HepG2 (cell line): ENCODE data around the gene CHEK2. TPM values are rescaled to one million over a fixed set of nuclear protein-coding genes. Genes with fewer than 3 reads are reported as not detected.

Source experiments
- ARID2 ChIP-seq: sonication (generic); formaldehyde crosslinking; IDR thresholded peaks from 2 replicates; pipeline ENCODE4 v1.8.1; 2022; ENCODE audit warnings: mild to moderate bottlenecking, missing genetic modification reagents, borderline replicate concordance
- KDM5A ChIP-seq: fragments of 200-600 bp; sonication (generic); IDR thresholded peaks from 2 replicates; pipeline ENCODE4 v1.7.0; 2018; ENCODE audit warnings: antibody characterized with exemption, mild to moderate bottlenecking, low read length, borderline replicate concordance
- NFYB ChIP-seq: sonication (generic); formaldehyde crosslinking; IDR thresholded peaks from 2 replicates; pipeline ENCODE4 v1.4.0; 2020; ENCODE audit warnings: missing genetic modification reagents
- NFYC ChIP-seq: IDR thresholded peaks from 2 replicates; pipeline ENCODE4 v1.6.1; 2016; ENCODE audit warnings: missing genetic modification reagents, missing compliant biosample characterization
- NR2F6 ChIP-seq, 2 experiments: IDR thresholded peaks; 2 replicates each; pipeline ENCODE4 v1.6.1; 2016; ENCODE audit warnings: antibody characterized with exemption in 1 of 2, mild to moderate bottlenecking in 1 of 2
- PHF8 ChIP-seq: sonication (generic); formaldehyde crosslinking; IDR thresholded peaks from 2 replicates; pipeline ENCODE4 v1.5.0; 2020; ENCODE audit warnings: missing genetic modification reagents
- REPIN1 ChIP-seq: sonication (generic); formaldehyde crosslinking; IDR thresholded peaks from 2 replicates; pipeline ENCODE4 v1.8.0; 2022; ENCODE audit warnings: missing genetic modification reagents, low read depth, mild to moderate bottlenecking, borderline replicate concordance
- ZBTB3 ChIP-seq: sonication (generic); formaldehyde crosslinking; IDR thresholded peaks from 2 replicates; pipeline ENCODE4 v1.4.0; 2020; ENCODE audit warnings: low read depth, mild to moderate bottlenecking, moderate library complexity, missing genetic modification reagents, borderline replicate concordance
- ZBTB7B ChIP-seq: sonication (generic); formaldehyde crosslinking; IDR thresholded peaks from 2 replicates; pipeline ENCODE4 v1.4.0; 2020; ENCODE audit warnings: missing genetic modification reagents
- ZNF207 ChIP-seq: fragments of 450-650 bp; IDR thresholded peaks from 2 replicates; pipeline ENCODE4 v1.6.1; 2016; ENCODE audit warnings: antibody characterized with exemption, borderline replicate concordance
- ZNF343 ChIP-seq: sonication (generic); formaldehyde crosslinking; IDR thresholded peaks from 2 replicates; pipeline ENCODE4 v1.4.0; 2020; ENCODE audit warnings: mild to moderate bottlenecking, missing genetic modification reagents
- ZNF562 ChIP-seq: sonication (generic); formaldehyde crosslinking; IDR thresholded peaks from 2 replicates; pipeline ENCODE4 v1.8.0; 2022; ENCODE audit warnings: missing genetic modification reagents, borderline replicate concordance
- ZNF724P ChIP-seq: sonication (generic); formaldehyde crosslinking; IDR thresholded peaks from 2 replicates; pipeline ENCODE4 v1.8.0; 2022; ENCODE audit warnings: missing genetic modification reagents, borderline replicate concordance
- ZNF772 ChIP-seq: sonication (generic); formaldehyde crosslinking; IDR thresholded peaks from 2 replicates; pipeline ENCODE4 v1.5.0; 2020; ENCODE audit warnings: mild to moderate bottlenecking, missing genetic modification reagents
- polyA plus RNA-seq, 8 experiments: library from polyadenylated mRNA; depleted of rRNA in 3 of 8; stranded (reverse) in 7 of 8; unstranded in 1 of 8; fragments of >200 nt; fragmentation: Illumina TruSeq in 4 of 8; extraction: Trizol in 4 of 8; gene quantifications; 2 replicates each; pipeline versions ENCODE4 v1.2.1 to v1.2.3, GENCODE V29; 2011 to 2016; ENCODE audit warnings: low read depth in 4 of 8, missing spikeins in 1 of 8, mixed read lengths in 1 of 8; ENCODE audit not compliant: insufficient read depth in 1 of 8
- total RNA-seq, 5 experiments: library from RNA; depleted of rRNA; stranded (reverse); fragments of >200 nt; fragmentation: Illumina TruSeq; extraction: Trizol; gene quantifications; 2 replicates each; pipeline ENCODE4 v1.2.3, GENCODE V29; 2016; ENCODE audit warnings: low read depth in 1 of 5
- TF ChIP-seq, protein P1 (sequence below): IDR thresholded peaks from 2 replicates; pipeline ENCODE4 v1.6.1; 2016; ENCODE audit warnings: low read depth, missing genetic modification reagents, missing compliant biosample characterization
- TF ChIP-seq, protein P2 (sequence below): sonication (generic); formaldehyde crosslinking; IDR thresholded peaks from 2 replicates; pipeline ENCODE4 v1.4.0; 2020; ENCODE audit warnings: missing genetic modification reagents, borderline replicate concordance
- TF ChIP-seq, protein P3 (sequence below): sonication (generic); formaldehyde crosslinking; IDR thresholded peaks from 2 replicates; pipeline ENCODE4 v1.8.1; 2023; ENCODE audit warnings: missing genetic modification reagents, inconsistent platforms, borderline replicate concordance
- TF ChIP-seq, protein P4 (sequence below): sonication (generic); formaldehyde crosslinking; IDR thresholded peaks from 2 replicates; pipeline ENCODE4 v1.9.0; 2021; ENCODE audit warnings: missing genetic modification reagents, mild to moderate bottlenecking, borderline replicate concordance

CHEK2 gene
- total and polyA plus RNA-seq, 2 of the 13 experiments (the other 11 are each of a cell fraction or from before 2014, with no cell fraction given) = 27.0 to 40.5 TPM

DNA sequence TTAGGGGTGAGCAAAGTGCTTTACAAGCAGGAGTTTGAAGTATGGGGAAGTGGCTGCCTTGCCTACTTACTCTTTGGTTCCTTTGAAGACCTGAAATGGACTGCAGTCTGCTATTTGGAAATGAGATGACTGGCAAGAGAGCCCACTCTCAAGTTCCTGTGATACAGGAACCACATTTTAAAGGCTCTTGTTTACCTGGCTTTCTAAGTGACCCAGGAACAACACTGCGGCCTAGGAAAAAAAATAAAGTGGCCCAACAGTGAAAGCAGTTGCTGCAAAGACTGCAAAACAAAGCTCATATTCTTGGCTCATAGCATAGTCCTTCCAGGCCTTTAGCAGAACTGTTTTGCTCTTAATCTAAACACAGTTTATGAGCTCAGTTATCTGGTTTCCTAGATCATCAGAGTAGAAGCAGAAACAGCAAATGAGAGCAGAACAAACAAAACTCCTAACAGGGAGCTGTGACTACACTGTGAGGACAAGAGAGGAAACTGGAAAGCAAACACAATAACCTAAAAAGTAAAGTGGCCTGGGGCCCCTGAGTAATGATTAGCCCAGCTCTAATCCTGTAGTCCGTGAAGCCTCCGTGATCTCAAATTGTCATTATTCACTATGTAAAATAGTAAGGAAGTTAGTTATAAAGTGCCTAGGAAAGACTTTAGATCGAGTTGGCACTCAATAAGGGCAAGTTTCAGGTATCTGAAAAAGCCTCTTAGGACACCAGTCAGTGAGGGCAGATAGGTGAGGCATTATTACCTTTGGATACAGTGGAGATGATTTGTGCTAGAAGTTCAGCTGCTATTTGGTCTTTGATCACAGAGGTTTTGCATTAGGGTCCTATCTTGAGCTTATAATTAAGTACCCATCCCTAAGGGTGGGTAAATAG, 42.4 kb upstream of the CHEK2 start (continued):
- TF ChIP-seq NFYB = no peak
- TF ChIP-seq REPIN1 (CRISPR knock-in tag) = peak; percentile 50; the same call in 1 of the 2 replicates
- peak; percentile 34; the same call in 1 of the 2 replicates for TF ChIP-seq ARID2 (CRISPR knock-in tag)
- no peak for TF ChIP-seq ZBTB3
- peak; percentile 52; the same call in 1 of the 2 replicates for TF ChIP-seq ZBTB7B (CRISPR knock-in tag)
- TF ChIP-seq, protein P1, sequence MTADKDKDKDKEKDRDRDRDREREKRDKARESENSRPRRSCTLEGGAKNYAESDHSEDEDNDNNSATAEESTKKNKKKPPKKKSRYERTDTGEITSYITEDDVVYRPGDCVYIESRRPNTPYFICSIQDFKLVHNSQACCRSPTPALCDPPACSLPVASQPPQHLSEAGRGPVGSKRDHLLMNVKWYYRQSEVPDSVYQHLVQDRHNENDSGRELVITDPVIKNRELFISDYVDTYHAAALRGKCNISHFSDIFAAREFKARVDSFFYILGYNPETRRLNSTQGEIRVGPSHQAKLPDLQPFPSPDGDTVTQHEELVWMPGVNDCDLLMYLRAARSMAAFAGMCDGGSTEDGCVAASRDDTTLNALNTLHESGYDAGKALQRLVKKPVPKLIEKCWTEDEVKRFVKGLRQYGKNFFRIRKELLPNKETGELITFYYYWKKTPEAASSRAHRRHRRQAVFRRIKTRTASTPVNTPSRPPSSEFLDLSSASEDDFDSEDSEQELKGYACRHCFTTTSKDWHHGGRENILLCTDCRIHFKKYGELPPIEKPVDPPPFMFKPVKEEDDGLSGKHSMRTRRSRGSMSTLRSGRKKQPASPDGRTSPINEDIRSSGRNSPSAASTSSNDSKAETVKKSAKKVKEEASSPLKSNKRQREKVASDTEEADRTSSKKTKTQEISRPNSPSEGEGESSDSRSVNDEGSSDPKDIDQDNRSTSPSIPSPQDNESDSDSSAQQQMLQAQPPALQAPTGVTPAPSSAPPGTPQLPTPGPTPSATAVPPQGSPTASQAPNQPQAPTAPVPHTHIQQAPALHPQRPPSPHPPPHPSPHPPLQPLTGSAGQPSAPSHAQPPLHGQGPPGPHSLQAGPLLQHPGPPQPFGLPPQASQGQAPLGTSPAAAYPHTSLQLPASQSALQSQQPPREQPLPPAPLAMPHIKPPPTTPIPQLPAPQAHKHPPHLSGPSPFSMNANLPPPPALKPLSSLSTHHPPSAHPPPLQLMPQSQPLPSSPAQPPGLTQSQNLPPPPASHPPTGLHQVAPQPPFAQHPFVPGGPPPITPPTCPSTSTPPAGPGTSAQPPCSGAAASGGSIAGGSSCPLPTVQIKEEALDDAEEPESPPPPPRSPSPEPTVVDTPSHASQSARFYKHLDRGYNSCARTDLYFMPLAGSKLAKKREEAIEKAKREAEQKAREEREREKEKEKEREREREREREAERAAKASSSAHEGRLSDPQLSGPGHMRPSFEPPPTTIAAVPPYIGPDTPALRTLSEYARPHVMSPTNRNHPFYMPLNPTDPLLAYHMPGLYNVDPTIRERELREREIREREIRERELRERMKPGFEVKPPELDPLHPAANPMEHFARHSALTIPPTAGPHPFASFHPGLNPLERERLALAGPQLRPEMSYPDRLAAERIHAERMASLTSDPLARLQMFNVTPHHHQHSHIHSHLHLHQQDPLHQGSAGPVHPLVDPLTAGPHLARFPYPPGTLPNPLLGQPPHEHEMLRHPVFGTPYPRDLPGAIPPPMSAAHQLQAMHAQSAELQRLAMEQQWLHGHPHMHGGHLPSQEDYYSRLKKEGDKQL = peak; percentile 52; the same call in 1 of the 2 replicates
- no peak for TF ChIP-seq NFYC (CRISPR knock-in tag)
- TF ChIP-seq NR2F6 (IDR thresholded peaks at IDR 0.05) = peak; percentile 72
- peak; percentile 24; the same call in 1 of the 2 replicates for TF ChIP-seq NR2F6 (CRISPR knock-in tag; IDR thresholded peaks at IDR 0.05)
- TF ChIP-seq, protein P2, sequence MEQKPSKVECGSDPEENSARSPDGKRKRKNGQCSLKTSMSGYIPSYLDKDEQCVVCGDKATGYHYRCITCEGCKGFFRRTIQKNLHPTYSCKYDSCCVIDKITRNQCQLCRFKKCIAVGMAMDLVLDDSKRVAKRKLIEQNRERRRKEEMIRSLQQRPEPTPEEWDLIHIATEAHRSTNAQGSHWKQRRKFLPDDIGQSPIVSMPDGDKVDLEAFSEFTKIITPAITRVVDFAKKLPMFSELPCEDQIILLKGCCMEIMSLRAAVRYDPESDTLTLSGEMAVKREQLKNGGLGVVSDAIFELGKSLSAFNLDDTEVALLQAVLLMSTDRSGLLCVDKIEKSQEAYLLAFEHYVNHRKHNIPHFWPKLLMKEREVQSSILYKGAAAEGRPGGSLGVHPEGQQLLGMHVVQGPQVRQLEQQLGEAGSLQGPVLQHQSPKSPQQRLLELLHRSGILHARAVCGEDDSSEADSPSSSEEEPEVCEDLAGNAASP (CRISPR knock-in tag) = peak; percentile 74
- TF ChIP-seq ZNF724P (CRISPR knock-in tag) = no peak
- TF ChIP-seq ZNF343 = no peak
- no peak; the same call in 1 of the 2 replicates for TF ChIP-seq ZNF772 (CRISPR knock-in tag)
- TF ChIP-seq ZNF207 = no peak
- peak; percentile 40; the same call in 1 of the 2 replicates for TF ChIP-seq KDM5A
- TF ChIP-seq, protein P3, sequence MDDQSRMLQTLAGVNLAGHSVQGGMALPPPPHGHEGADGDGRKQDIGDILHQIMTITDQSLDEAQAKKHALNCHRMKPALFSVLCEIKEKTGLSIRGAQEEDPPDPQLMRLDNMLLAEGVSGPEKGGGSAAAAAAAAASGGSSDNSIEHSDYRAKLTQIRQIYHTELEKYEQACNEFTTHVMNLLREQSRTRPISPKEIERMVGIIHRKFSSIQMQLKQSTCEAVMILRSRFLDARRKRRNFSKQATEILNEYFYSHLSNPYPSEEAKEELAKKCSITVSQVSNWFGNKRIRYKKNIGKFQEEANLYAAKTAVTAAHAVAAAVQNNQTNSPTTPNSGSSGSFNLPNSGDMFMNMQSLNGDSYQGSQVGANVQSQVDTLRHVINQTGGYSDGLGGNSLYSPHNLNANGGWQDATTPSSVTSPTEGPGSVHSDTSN (CRISPR knock-in tag) = no peak
- TF ChIP-seq, protein P4, sequence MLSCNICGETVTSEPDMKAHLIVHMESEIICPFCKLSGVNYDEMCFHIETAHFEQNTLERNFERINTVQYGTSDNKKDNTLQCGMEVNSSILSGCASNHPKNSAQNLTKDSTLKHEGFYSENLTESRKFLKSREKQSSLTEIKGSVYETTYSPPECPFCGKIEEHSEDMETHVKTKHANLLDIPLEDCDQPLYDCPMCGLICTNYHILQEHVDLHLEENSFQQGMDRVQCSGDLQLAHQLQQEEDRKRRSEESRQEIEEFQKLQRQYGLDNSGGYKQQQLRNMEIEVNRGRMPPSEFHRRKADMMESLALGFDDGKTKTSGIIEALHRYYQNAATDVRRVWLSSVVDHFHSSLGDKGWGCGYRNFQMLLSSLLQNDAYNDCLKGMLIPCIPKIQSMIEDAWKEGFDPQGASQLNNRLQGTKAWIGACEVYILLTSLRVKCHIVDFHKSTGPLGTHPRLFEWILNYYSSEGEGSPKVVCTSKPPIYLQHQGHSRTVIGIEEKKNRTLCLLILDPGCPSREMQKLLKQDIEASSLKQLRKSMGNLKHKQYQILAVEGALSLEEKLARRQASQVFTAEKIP (CRISPR knock-in tag) = no peak
- TF ChIP-seq ZNF562 (CRISPR knock-in tag) = no peak
- TF ChIP-seq PHF8 (CRISPR knock-in tag) = peak; percentile 25; the same call in 1 of the 2 replicates
